ACHN (cell line): ENCODE data around the gene EXOC4.

Experiments
- DNase-seq: peaks from one replicate; pipeline ENCODE4 v3.0.0-alpha.2; 2015
- in situ Hi-C: cut with HindIII; loops from 2 replicates; pipeline ENCODE4 v1.10.0; 2017; ENCODE audit warnings: low sequenced_read_pairs, low pct_ligation_motif_present, low pct_unique_long_range_greater_than_20kb

EXOC4 gene

DNA sequence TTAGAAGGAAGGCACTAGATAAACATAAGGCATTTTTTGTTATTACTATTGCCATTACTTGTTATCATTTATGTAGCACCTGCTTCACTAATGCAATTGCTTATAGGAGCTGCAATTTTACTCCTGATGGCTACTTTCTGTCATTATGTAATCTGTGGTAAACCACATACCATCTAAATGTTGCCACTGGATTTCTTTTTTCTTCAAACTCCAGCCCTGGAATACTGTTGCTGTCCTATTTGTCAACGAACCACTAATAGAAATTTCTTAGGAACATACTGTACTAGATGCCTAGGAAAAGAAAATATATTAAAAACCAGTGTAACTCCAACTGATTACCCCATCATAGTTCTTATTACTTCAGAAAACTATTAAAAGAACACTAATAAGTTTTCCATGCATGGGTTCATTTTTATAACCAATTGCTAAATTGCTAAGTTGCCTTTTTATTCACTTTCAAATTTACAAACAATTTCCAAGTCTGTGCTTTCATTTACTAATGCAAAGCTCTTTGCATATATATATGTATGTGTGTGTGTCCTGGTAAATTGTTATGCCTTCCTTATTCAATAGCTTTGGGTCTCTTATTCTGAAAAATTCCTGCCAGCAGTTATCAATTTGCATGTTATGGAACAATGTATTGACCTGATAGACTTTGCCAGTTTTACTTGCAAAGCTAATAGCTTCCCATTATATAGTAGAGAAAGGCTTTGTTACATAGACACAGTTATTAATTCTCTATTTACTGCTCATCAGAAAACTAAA is 287.4 kb downstream of the EXOC4 start:
- DNase-seq, result no peak
- in situ Hi-C loops, result no loop called here

DNA sequence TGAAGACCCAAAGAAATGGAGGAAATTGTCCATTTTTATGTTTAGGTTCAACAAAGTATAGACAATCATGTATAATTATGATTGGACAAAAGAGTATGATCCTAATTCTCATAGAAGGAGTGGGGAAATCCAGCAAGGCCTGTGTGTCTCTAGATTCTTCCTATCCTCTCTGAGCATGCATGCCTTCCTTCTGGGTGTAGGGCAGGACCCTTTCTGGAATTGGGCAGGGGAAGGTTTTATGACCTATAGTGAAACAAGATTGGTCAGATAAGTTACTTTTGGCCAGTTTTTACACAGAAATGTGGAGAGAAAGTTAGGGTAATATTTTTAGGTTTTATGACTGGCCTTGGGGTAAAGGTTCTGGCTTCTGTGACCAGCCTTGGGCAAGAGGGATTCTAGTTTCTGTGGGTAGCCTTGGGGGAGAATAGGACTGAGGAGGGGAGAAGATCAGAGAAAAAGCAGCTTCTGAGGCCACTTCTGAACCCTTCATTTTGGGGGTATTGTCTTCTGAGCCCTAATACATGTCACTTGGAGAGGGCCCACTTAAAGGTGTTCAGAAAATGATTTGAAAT is 289.4 kb downstream of the EXOC4 start:
- DNase-seq, result no peak
- in situ Hi-C loops, result no loop called here

DNA sequence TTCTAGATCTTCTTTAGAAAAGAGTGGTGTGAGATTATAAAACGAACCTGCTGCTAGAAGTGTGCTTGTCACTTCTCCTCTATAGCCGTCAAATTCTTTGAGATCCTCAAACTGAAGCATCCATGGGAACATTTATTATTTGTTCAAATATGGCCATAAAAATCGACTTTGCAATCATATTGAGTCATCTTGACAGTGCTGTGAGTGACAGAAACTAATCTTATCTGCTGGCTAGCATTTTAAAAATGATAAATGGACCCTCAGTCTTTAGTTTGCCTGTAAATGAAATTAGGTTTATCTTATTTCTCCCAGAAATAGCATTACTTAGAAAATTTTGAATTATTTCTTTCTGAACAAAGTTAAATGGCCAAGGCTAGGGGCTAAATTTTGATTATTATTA is 290.8 kb downstream of the EXOC4 start:
- in situ Hi-C loops, result no loop called here
- DNase-seq, result no peak

DNA sequence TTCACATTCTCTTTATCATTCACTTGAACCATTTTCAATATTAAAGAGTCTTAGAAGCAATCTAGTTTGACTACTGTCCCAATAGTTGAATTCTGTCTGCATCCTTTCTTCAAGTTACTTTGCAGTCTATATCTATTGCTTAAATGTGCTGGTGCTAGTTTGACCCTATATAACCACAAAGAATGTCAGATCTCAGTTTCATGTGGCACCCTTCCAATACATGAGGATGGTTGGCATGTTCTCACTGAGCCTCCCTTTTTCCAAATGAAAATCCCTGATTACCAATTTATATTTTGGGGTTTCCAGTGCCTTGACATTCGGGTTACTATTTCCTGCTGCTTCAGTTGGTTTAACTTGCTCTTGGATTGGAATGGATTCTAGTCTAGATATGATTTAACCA is 292.7 kb downstream of the EXOC4 start:
- in situ Hi-C loops, result no loop called here
- DNase-seq, result peak; percentile 13

DNA sequence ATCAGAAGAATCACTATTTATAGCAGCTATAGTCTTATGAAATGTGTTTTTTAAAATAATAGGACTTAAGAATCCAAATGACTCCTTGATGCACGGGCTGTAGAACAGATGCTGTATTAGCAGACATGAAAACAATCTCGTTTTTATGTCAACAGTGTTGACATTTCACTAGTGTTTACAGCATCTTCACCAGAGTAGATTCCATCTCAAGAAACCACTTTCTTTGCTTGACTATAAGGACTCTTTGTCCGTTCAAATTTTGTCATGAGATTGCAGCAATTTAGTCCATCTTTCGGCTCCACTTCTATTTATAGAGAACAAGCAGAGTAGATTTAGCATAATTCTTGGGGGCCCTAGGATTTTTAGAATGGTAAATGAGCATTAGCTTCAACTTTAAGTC is 295.1 kb downstream of the EXOC4 start:
- in situ Hi-C loops, result no loop called here
- DNase-seq, result no peak

DNA sequence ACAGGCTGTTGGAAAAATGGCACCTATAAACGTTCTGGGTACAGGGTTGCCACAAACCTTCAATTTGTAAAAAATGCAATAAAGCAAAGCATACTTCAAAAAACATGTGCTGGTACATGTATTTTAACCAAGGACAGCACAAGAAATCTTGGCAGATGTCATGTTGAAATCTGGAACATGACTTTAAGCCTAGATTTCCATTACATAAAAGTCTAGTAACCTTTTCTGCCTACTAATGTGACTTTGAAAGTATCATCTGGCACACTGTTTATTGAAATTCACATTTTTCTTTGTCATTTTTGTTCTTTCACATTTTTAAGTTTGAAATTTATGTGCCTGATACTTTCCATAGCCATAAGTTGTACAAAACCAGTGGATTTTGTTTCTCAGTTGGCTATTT is 296.8 kb downstream of the EXOC4 start:
- no peak for DNase-seq
- in situ Hi-C loops, result no loop called here

DNA sequence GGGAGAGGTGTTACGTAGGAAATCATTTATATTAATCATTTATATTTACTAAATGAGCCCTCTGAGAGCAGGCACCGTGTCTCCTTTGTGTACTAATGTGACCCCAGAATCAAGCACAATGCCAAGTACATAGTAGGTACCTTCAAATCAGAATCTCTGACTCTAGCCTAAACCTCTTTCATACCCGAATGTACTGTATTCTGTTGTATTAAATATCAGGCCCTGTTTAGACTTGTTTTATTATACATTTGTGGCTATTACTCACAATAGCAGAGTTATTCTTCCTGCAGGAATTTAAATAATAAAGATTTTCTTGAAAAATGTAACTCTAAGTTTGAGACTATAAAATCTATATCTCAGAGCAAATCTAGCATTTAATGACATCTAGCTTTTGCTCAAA is 297.3 kb downstream of the EXOC4 start:
- no peak for DNase-seq
- in situ Hi-C loops, result no loop called here

DNA sequence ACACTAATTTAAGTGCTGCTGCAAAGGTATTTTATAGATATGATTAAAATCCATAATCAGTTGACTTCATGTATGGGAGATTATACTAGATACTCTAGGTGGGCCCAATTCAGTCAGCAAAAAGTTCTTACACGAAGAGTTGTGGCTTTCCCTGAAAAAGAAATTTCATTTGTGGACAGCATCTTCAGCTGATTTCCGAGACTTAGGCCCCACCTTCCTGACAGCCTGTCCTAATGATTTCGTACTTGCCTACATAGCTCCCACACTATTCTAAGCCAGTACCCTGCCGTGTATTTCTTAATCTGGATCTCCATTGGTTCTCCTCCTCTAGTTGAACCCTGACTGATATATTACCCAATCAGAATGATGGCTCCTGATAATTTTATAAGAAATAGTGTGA is 297.9 kb downstream of the EXOC4 start:
- in situ Hi-C loops, result no loop called here

DNA sequence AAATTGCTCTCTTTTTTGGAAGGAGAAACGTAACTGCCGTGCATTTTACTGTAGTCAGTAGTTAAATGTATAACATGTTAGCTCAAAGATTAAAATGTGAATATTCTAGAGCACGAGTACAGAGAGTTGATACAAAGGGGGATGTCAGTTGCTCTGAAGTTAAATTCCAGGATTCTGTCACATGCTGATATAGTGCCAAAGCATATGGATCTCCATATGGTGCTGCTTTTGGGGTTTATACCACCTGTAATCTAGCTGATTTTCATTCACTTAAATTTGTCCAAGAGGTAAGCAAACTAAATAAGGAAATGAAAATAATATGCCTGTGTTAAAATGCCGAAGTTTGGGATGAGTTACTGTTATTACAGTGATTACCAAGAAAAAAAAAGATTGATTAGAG is 298.6 kb downstream of the EXOC4 start:
- in situ Hi-C loops, result no loop called here

More for the DNA sequence above, 297.9 kb downstream of the EXOC4 start:
- DNase-seq, result no peak

DNA sequence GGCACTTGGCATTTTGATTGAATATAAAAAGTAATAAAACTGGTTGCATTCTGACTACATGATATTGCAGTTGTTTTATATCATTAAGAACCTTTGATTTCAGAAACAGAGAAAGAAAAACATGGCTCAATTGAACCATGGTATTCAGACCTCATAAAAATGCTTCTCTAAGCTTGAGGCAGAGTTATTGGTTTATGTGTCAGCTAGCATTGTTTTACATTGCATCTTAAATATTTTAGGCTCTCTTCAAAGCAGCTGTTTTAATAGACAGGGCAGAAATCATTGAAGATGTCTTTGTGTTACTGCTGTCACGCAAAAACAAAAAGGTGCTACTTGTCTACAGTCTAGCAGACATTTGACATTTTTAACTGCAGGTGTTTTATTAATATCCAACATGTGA is 299.2 kb downstream of the EXOC4 start:
- in situ Hi-C loops, result no loop called here
- DNase-seq, result no peak

More for the DNA sequence above, 298.6 kb downstream of the EXOC4 start:
- DNase-seq, result no peak

DNA sequence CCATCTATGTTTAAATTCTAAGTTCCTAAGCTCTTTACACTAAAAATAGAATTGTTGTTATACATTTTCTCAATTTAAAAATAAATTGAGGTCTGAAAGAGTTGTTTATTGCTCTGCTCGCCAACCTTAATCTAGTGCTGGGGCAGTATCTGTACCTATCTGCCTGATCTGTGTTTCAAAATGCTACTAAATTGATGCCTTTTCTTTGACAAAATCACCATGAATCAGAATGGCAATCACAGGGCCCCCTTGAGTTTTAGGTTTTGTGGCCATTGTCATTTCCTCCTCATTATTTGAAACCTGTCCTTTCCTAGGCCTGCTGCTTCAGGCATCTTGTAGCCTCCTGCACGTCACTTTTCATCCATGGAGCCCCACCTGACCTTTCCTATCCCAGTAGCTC is 301.5 kb downstream of the EXOC4 start:
- no peak for DNase-seq
- in situ Hi-C loops, result no loop called here

DNA sequence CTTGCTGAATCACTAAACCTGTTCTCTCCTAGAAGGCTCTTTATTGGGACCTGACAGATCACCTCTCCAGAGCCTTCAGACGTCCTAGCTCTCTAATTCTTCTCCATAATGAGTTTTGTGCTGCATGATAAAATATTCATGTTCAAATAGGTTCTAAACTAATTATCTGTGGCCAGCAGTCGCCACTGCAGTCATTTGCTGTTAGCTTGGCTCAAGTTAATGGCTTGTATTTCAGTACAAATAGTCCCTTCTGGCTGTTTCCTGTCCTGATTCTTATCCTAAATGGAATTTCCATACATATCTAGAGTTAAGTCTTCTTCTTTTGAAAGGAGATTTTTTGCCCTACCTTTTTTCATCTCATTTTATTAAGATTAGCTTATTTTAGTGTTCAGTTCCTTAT is 303.2 kb downstream of the EXOC4 start:
- in situ Hi-C loops, result no loop called here
- DNase-seq, result no peak

DNA sequence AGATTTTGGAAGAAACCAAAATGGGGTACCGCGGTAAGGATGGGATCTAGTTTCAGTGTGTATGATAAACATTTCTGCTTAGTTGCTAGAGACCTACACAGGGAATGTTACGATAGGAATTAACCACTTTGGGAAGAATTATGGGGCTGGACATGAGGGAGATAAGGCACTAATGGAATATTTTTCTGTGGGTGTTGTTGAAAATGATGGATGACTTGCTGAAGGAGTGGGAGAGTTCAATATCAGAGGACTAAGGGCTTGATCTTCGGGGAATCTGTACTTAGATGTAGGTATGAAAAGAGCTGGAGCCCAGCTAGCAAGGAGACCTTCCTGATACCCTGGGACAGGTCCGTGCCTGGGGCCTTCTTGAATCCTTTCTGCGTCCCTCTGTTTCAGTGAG is 303.7 kb downstream of the EXOC4 start:
- in situ Hi-C loops, result no loop called here
- no peak for DNase-seq

DNA sequence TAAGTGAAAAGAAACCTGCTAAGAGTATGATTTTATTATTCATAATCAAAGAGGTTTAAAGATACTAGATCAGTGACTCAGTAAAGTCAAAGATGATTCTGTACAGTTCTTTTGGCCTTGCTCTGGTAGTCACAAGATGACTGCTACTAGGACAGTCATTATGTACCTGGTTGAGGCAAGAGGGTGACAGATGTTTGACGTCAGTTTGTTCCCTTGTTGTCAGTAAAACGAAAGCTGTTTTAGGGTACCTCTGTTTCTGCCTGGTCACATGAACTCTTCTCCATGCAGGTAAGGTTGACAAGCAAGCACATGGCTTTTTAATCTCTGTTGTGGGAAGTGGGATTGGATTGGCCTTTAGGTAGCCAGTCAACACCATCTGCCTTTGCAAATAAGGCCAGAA is 308.0 kb downstream of the EXOC4 start:
- in situ Hi-C loops, result no loop called here
- no peak for DNase-seq

DNA sequence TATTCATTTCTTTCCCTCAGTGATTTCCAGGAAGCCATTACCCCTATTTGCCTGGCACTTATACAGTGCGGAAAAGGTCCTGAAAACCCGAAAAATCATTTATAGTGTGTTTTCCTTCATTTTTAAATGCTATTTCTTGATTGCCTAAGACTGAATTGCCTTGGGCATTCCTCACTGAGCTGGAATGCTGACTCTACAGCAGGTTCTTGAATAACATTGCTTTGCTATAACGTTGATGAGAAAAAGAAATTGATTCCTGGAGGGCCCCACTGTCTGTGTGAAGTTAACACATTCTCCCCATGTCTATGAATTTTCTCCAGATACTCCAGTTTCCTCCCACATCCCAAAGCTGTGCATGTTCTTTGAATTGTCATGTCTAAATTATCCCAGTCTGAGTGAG is 308.5 kb downstream of the EXOC4 start:
- in situ Hi-C loops, result no loop called here

DNA sequence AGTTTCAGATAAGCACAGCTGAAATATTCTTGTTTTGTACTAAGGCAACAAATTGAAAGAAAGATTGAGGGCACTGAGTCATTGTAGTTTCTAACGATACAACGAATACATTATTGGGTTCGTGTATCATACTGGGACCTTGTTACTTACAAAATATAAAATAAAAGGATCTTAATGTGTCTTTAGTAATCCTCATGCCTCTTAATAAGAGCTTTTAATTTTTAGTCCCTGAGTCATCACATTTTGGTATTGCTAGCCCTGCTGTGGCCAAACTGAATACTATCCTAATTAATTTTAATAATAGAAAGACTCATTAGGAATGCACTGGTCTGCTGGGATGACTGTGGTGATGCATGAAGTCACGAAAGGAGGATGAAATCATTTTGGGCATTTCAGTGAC is 309.7 kb downstream of the EXOC4 start:
- DNase-seq, result no peak
- in situ Hi-C loops, result no loop called here

More for the DNA sequence above, 308.5 kb downstream of the EXOC4 start:
- no peak for DNase-seq

DNA sequence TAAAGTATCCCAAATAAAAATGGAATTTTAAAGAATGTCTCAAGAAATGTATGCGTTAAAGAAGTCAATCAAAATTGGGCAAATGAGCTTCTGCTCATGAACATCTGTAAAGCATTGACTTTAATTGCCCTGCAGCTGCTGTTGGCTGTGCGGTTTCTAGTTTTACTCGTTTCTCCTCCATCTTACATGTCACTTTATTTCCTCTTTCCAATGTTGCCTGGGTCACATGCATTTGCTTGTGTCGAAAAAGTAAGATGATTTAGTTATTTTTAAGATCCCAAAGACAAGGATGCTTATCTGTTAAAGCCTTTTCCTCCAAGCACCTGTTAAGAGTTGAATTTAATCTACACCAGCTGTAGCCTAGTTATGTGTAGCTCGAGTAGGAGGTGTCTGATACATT is 310.4 kb downstream of the EXOC4 start:
- no peak for DNase-seq
- in situ Hi-C loops, result no loop called here

DNA sequence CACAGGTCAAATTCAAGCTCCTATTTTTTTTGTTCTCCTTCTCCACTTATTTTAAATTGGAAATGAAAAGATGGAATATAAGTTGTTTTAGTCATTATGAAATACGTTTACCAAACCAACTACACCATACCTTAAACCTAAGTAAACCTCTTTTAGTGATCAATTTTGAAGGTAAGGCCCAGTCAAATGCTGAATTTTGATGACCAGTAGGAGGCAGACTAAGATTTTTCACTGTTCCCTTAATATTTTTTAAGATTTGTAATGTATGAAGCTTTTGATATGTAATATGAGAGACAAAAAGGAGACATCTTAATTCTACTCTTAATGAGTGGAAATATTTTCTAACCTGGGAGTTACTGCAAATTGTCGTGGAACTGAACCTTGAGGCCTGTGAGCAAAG is 311.6 kb downstream of the EXOC4 start:
- in situ Hi-C loops, result no loop called here
- peak; percentile 10 for DNase-seq

DNA sequence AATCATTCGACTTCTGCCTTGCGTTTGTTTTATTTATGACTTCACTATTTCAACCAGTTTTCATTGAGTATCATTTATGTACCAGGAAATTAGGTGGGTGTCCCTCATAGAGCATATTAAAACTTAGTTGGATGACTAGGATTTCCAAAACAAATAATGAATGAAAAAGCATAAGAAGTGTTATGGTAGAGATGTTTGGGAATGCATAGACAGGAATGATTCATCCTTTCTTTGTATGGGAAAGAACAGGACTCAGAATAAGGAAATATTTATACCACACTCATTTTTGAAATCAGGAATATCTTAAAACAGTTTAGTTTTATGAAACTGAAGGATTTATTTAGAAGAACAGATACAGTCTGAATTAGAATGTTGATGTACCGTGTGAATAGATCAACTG is 315.7 kb downstream of the EXOC4 start:
- DNase-seq, result no peak
- in situ Hi-C loops, result no loop called here

DNA sequence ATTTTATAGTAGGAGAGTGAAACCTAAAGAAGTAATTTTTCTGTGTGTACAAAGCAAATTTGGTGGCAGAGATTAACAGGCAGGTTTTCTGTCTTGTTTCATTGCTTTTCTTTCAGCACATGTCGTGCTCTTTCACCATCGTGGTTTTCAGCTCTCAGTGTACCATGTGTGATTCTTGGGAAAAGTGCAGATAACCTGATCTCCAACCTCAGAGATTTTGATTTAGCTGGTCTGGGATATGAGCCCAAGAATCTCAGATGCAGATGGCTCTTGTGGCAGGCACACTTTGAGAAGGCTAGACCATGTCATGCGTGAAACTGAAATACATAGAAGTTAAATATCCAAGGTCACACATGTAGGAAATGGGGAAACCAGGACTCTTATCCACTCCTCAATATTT is 317.4 kb downstream of the EXOC4 start:
- in situ Hi-C loops, result no loop called here

More for the DNA sequence above, 317.4 kb downstream of the EXOC4 start:
- DNase-seq, result no peak
